A549 (cell line): ENCODE results near the gene DAGLA. TPM values are rescaled to one million over a fixed set of nuclear protein-coding genes. Genes with fewer than 3 reads are reported as not detected.
A peak's percentile ranks its signal among the peaks of the same experiment; 100 is the strongest.

Experiments used
- ATAC-seq, 2 experiments: fragments of 200-7000 bp in 1 of 2; fragments of >200 bp in 1 of 2; cut with Nextera tagmentation in 1 of 2; cut with Tn5 transposase in 1 of 2; 3 replicates each; pipeline versions ENCODE4 v1.8.0 to v1.9.1; 2018 to 2020; ENCODE audit warnings: mild to moderate bottlenecking in 1 of 2, moderate library complexity in 1 of 2
- CTCF ChIA-PET: fragments of 300-600 bp; sonication (Branson Sonifier 250); formaldehyde crosslinking; extraction: SDS; loops from one replicate; lab custom pipeline; 2021; ENCODE audit warnings: antibody characterized with exemption, inconsistent platforms; lab: Yijun Ruan, JAX
- POLR2A ChIA-PET: fragments of 350-600 bp; formaldehyde crosslinking; extraction: SDS; loops from one replicate; lab custom pipeline; 2021; ENCODE audit warnings: antibody characterized with exemption, inconsistent platforms; lab: Yijun Ruan, JAX
- DNase-seq, 2 experiments: peaks; one replicate each; pipeline versions ENCODE4 v3.0.0 to v3.0.0-alpha.2; 2011 to 2016; ENCODE audit warnings: low read depth in 1 of 2, low spot score in 1 of 2
- FAIRE-seq: peaks from 2 replicates; lab custom pipeline; 2011; peaks lifted over from hg19 to GRCh38; lab: Jason Lieb, UNC
- H3K27ac ChIP-seq, 2 experiments: fragments of >200 bp; sonication (Bioruptor Twin); formaldehyde crosslinking; 3 replicates each; pipeline ENCODE4 v1.5.1; 2016 to 2017
- H3K4me1 ChIP-seq: fragments of >200 bp; sonication (Bioruptor Twin); formaldehyde crosslinking; 3 replicates; pipeline ENCODE4 v1.6.1; 2016
- H3K4me2 ChIP-seq: fragments of >200 bp; sonication (Bioruptor Twin); formaldehyde crosslinking; 3 replicates; pipeline ENCODE4 v1.6.1; 2016
- H3K4me3 ChIP-seq: fragments of >200 bp; sonication (Bioruptor Twin); formaldehyde crosslinking; 3 replicates; pipeline ENCODE4 v1.5.1; 2016
- H3K9me3 ChIP-seq: fragments of >200 bp; sonication (Bioruptor Twin); formaldehyde crosslinking; 3 replicates; pipeline ENCODE4 v1.6.1; 2016
- BHLHE40 ChIP-seq: IDR thresholded peaks from 2 replicates; pipeline ENCODE4 v1.6.1; 2012; ENCODE audit warnings: low read depth, low read length, inconsistent platforms
- CEBPB ChIP-seq, 2 experiments: fragments of >200 bp in 1 of 2; sonication (Bioruptor Twin) in 1 of 2; formaldehyde crosslinking in 1 of 2; IDR thresholded peaks; 2 replicates each; pipeline ENCODE4 v1.6.1; 2012 to 2016
- CHD2 ChIP-seq: fragments of 150-350 bp; IDR thresholded peaks from 2 replicates; pipeline ENCODE4 v1.6.1; 2014; ENCODE audit warnings: low read length; ENCODE audit not compliant: partially characterized antibody
- CHD4 ChIP-seq: fragments of 200-600 bp; sonication (generic); IDR thresholded peaks from 2 replicates; pipeline ENCODE4 v1.6.1; 2016; ENCODE audit warnings: antibody characterized with exemption, mild to moderate bottlenecking, borderline replicate concordance
- EP300 ChIP-seq, 2 experiments: fragments of >200 bp; sonication (Bioruptor Twin); formaldehyde crosslinking; IDR thresholded peaks; 2 replicates in 1 of 2; 3 replicates in 1 of 2; pipeline ENCODE4 v1.6.1; 2016 to 2017
- ESRRA ChIP-seq: fragments of 150-350 bp; IDR thresholded peaks from 2 replicates; pipeline ENCODE4 v1.6.1; 2014; ENCODE audit warnings: mild to moderate bottlenecking, low read length, borderline replicate concordance
- FOSL2 ChIP-seq, 2 experiments: fragments of 450-650 bp in 1 of 2; fragments of >200 bp in 1 of 2; sonication (Bioruptor Twin) in 1 of 2; formaldehyde crosslinking; IDR thresholded peaks; 2 replicates each; pipeline versions ENCODE4 v1.5.0 to v1.6.1; 2016 to 2020; ENCODE audit warnings: mild to moderate bottlenecking in 1 of 2, moderate library complexity in 1 of 2
- HEYL ChIP-seq: fragments of 250-450 bp; sonication (Bioruptor Pico); IDR thresholded peaks from 2 replicates; pipeline ENCODE4 v1.8.0; 2021; ENCODE audit warnings: mild to moderate bottlenecking, moderate library complexity
- HMGXB4 ChIP-seq: fragments of 250-450 bp; sonication (Bioruptor Pico); IDR thresholded peaks from 2 replicates; pipeline ENCODE4 v1.5.0; 2021; ENCODE audit warnings: mild to moderate bottlenecking, moderate library complexity, borderline replicate concordance
- JUNB ChIP-seq: fragments of >200 bp; sonication (Bioruptor Twin); formaldehyde crosslinking; IDR thresholded peaks from 2 replicates; pipeline ENCODE4 v1.6.1; 2016
- KDM1A ChIP-seq: fragments of 200-600 bp; sonication (generic); IDR thresholded peaks from 2 replicates; pipeline ENCODE4 v1.6.1; 2016; ENCODE audit warnings: low read depth, mild to moderate bottlenecking
- MAFK ChIP-seq: fragments of 450-650 bp; IDR thresholded peaks from 2 replicates; pipeline ENCODE4 v1.6.1; 2014; ENCODE audit not compliant: partially characterized antibody
- MAX ChIP-seq: IDR thresholded peaks from 2 replicates; pipeline ENCODE4 v1.6.1; 2012
- MAZ ChIP-seq: fragments of 150-350 bp; IDR thresholded peaks from 2 replicates; pipeline ENCODE4 v1.6.1; 2014; ENCODE audit warnings: antibody characterized with exemption, low read depth, low read length, borderline replicate concordance
- MYC ChIP-seq: IDR thresholded peaks from 2 replicates; pipeline ENCODE4 v1.6.1; 2012; ENCODE audit warnings: mild to moderate bottlenecking, inconsistent platforms, low read length, improper control_type of control experiment, borderline replicate concordance
- NPAS2 ChIP-seq: fragments of 250-450 bp; sonication (Bioruptor Pico); IDR thresholded peaks from 2 replicates; pipeline ENCODE4 v1.8.0; 2022; ENCODE audit warnings: mild to moderate bottlenecking, moderate library complexity, borderline replicate concordance
- NR3C1 ChIP-seq: fragments of >200 bp; sonication (Bioruptor Twin); formaldehyde crosslinking; IDR thresholded peaks from 3 replicates; pipeline ENCODE4 v1.6.1; 2017
- PHF8 ChIP-seq: fragments of 200-600 bp; sonication (generic); IDR thresholded peaks from 2 replicates; pipeline ENCODE4 v1.6.1; 2016; ENCODE audit warnings: low read depth, mild to moderate bottlenecking, antibody characterized with exemption, moderate library complexity, borderline replicate concordance
- POLR2A ChIP-seq: IDR thresholded peaks from 2 replicates; pipeline ENCODE4 v1.6.1; 2012; ENCODE audit warnings: mild to moderate bottlenecking, low read length
- POLR2AphosphoS2 ChIP-seq: conservative IDR thresholded peaks from 2 replicates; pipeline ENCODE4 v1.6.1; 2012; ENCODE audit warnings: low read length, improper control_type of control experiment, inconsistent platforms
- RAD21 ChIP-seq, 2 experiments: fragments of >200 bp in 1 of 2; sonication (Bioruptor Twin) in 1 of 2; formaldehyde crosslinking in 1 of 2; IDR thresholded peaks in 1 of 2; conservative IDR thresholded peaks in 1 of 2; 2 replicates in 1 of 2; 3 replicates in 1 of 2; pipeline ENCODE4 v1.6.1; 2012 to 2018; ENCODE audit warnings: inconsistent platforms in 1 of 2
- RARB ChIP-seq: fragments of 250-450 bp; sonication (Bioruptor Pico); IDR thresholded peaks from 2 replicates; pipeline ENCODE4 v1.8.0; 2021; ENCODE audit warnings: mild to moderate bottlenecking, moderate library complexity
- RFX5 ChIP-seq: fragments of 450-650 bp; IDR thresholded peaks from 2 replicates; pipeline ENCODE4 v1.7.1; 2014; ENCODE audit warnings: antibody characterized with exemption, mild to moderate bottlenecking, moderate library complexity
- RNF2 ChIP-seq: fragments of 200-600 bp; sonication (generic); IDR thresholded peaks from 2 replicates; pipeline ENCODE4 v1.6.1; 2016; ENCODE audit warnings: low read depth, mild to moderate bottlenecking, antibody characterized with exemption, moderate library complexity, borderline replicate concordance
- SMC3 ChIP-seq: fragments of >200 bp; sonication (Bioruptor Twin); formaldehyde crosslinking; IDR thresholded peaks from 3 replicates; pipeline ENCODE4 v1.6.1; 2018; ENCODE audit warnings: inconsistent platforms
- TP53 ChIP-seq: fragments of 250-450 bp; sonication (Bioruptor Pico); IDR thresholded peaks from 2 replicates; pipeline ENCODE4 v1.5.0; 2021; ENCODE audit warnings: mild to moderate bottlenecking, moderate library complexity
- USF2 ChIP-seq: fragments of 450-650 bp; IDR thresholded peaks from 2 replicates; pipeline ENCODE4 v1.6.1; 2014; ENCODE audit warnings: antibody characterized with exemption
- ZC3H11A ChIP-seq: fragments of 450-650 bp; IDR thresholded peaks from 2 replicates; pipeline ENCODE4 v1.6.1; 2014; ENCODE audit warnings: antibody characterized with exemption, mild to moderate bottlenecking
- ZFP36 ChIP-seq: fragments of 450-650 bp; IDR thresholded peaks from 2 replicates; pipeline ENCODE4 v1.6.1; 2014; ENCODE audit warnings: borderline replicate concordance; ENCODE audit not compliant: partially characterized antibody
- ZNF302 ChIP-seq: fragments of 250-450 bp; sonication (Bioruptor Pico); IDR thresholded peaks from 2 replicates; pipeline ENCODE4 v1.9.0; 2021; ENCODE audit warnings: inconsistent platforms, mild to moderate bottlenecking, moderate library complexity
- WGBS: methylation state at CpG from one replicate; pipeline ENCODE4 v1.1.6; 2017; ENCODE audit errors: missing lambda C conversion rate; 5-methylcytosine and 5-hydroxymethylcytosine counted together
- polyA plus RNA-seq, 4 experiments: library from polyadenylated mRNA; depleted of rRNA in 3 of 4; stranded (reverse); fragments of >200 nt; fragmentation: RNase III in 1 of 4; extraction: RNeasy Plus Mini Kit Qiagen cat#74134 plus additional on column Dnase treatment in 1 of 4; gene quantifications; 2 replicates in 3 of 4; 3 replicates in 1 of 4; pipeline ENCODE4 v1.2.3, GENCODE V29; 2011 to 2017

The DAGLA gene
- polyA plus RNA-seq, 2 of the 4 experiments (the other 2 are of a cell fraction): 0.93 to 2.5 TPM

GRCh38 chr11:61716478-61717285, 36.5 kb downstream of the DAGLA start:
- Histone ChIP-seq H3K27ac (peak overlapping the region in 1 of 2 experiments; percentile 33; a peak in 1 of 6 replicates), H3K4me2 (peak overlapping the region; percentile 19; the same call in 2 of the 3 replicates), H3K4me3 (no peak overlapping the region), H3K9me3 (no peaks in the 10 kb centered on the region), H3K4me1 (peaks cover 21% of the 10 kb centered on the region)
- CTCF ChIA-PET: interaction anchor here (5.4 kb wide), 1 partner anchor 17 kb away, joined by 27 read pairs; no protein-coding TSS in a partner anchor
- WGBS: 72% methylated on average over 13 of the region's 13 CpGs
- TF ChIP-seq FOSL2 (IDR thresholded peaks at IDR 0.05) (no peak), FOSL2 (CRISPR knock-in tag; IDR thresholded peaks at IDR 0.05) (no peak), KDM1A (no peak), HEYL (CRISPR knock-in tag) (no peak)
- POLR2A ChIA-PET: no interaction called here
- ATAC-seq (no peak), FAIRE-seq (no peak), DNase-seq (no peak)

GRCh38 chr11:61717286-61718033, 37.3 kb downstream of the DAGLA start:
- DNase-seq (no peak), FAIRE-seq (no peak), ATAC-seq (peak in 1 of 2 experiments; percentile 12; a peak in 3 of 6 replicates)
- WGBS: 79% methylated on average over 17 of the region's 19 CpGs
- TF ChIP-seq HMGXB4 (CRISPR knock-in tag) (no peak), BHLHE40 (no peak), MAFK (no peak), RNF2 (no peak), RAD21 (conservative IDR thresholded peaks at IDR 0.05 in 1 of 2, IDR thresholded peaks at IDR 0.05 in 1 of 2) (no peak), RFX5 (no peak), TP53 (CRISPR knock-in tag) (no peak), MYC (no peak), NPAS2 (CRISPR knock-in tag) (no peak), CHD2 (no peak), SMC3 (no peak), CEBPB (IDR thresholded peaks at IDR 0.05) (no peak), POLR2A (no peak), EP300 (IDR thresholded peaks at IDR 0.05) (no peak), KDM1A (no peak), POLR2AphosphoS2 (no peak)
- Histone ChIP-seq H3K4me2 (no peak overlapping the region), H3K9me3 (no peaks in the 10 kb centered on the region), H3K27ac (peak overlapping the region in 1 of 2 experiments; percentile 60; a peak in 1 of 6 replicates), H3K4me1 (peaks cover 21% of the 10 kb centered on the region), H3K4me3 (no peak overlapping the region)
- ChIA-PET CTCF (interaction anchor here (1.4 to 7.8 kb wide), 4 partner anchors 8 to 34 kb away, joined by 5 to 65 read pairs (median 10); no protein-coding TSS in a partner anchor), POLR2A (no interaction called here)

GRCh38 chr11:61718046-61718531, 37.9 kb downstream of the DAGLA start:
- ChIA-PET CTCF (interaction anchor here (0.6 to 7.8 kb wide), 7 partner anchors 9 to 79 kb away, joined by 3 to 65 read pairs (median 5); no protein-coding TSS in a partner anchor), POLR2A (no interaction called here)
- H3K9me3 ChIP-seq: no peaks in the 10 kb centered on the region
- H3K27ac ChIP-seq: peak overlapping the region in 1 of 2 experiments; percentile 60; a peak in 2 of 6 replicates
- H3K4me3 ChIP-seq: no peak overlapping the region
- FAIRE-seq (no peak), ATAC-seq (peak in 1 of 2 experiments; percentile 16; a peak in 3 of 6 replicates), DNase-seq (no peak)
- WGBS: 72% methylated on average over 8 of the region's 9 CpGs
- 0 out of 3 replicates have a peak overlapping the region, but pooled peaks have one; percentile 19 for H3K4me2 ChIP-seq
- peaks cover 21% of the 10 kb centered on the region for H3K4me1 ChIP-seq
- TF ChIP-seq MAZ (no peak), USF2 (no peak), JUNB (no peak), PHF8 (no peak), CHD4 (no peak), ZFP36 (no peak), ZNF302 (no peak), ESRRA (no peak), NR3C1 (no peak), RNF2 (no peak), ZC3H11A (no peak), RARB (no peak), MAX (no peak)
